Measurements from ENCODE around the gene REPS2.
"Not testable (repeated sequence)": the region's sequence is repeated elsewhere in the genome, so short reads cannot be mapped to it uniquely, and the experiment has no call there.

REPS2 gene

GRCh38 chrX:16946971-16947562, 609 bp downstream of the REPS2 start:
- Mint-ChIP-seq H3K4me1 (peaks cover 4% of the 10 kb centered on the region), H3K9me3 (no peaks in the 10 kb centered on the region), H3K27me3 (no peaks in the 10 kb centered on the region), H3K4me3 (peak overlapping the region; percentile 86), H3K27ac (no peak overlapping the region), H3K36me3 (no peaks in the 10 kb centered on the region)
- ATAC-seq = peak; percentile 69

DNA sequence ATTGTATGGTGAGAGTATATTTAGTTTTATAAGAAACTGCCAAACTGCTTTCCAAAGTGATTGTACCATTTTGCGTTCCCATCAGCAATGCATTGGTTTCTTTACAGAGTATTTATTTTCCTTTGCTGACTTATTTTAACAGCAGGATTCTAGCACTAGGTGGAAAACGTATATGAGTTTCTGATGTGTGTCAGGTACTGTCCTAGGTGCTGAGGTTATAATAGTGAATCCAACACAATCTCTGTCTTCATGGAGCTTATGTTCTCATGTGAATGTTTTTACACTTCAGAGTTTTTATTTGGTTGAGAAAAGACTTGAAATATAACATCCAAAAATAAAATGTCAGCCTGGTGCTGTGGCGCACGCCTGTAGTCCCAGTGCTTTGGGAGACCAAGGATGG, 4.0 kb downstream of the REPS2 start:
- Mint-ChIP-seq H3K36me3 (no peaks in the 10 kb centered on the region), H3K27ac (no peak overlapping the region), H3K4me3 (no peak overlapping the region), H3K27me3 (no peaks in the 10 kb centered on the region), H3K4me1 (peaks cover 4% of the 10 kb centered on the region), H3K9me3 (no peaks in the 10 kb centered on the region)
- ATAC-seq = no peak

- Mint-ChIP-seq H3K27me3 (no peaks in the 10 kb centered on the region), H3K4me3 (no peak overlapping the region), H3K9me3 (no peaks in the 10 kb centered on the region), H3K4me1 (peaks cover 7% of the 10 kb centered on the region), H3K36me3 (no peaks in the 10 kb centered on the region), H3K27ac (no peak overlapping the region)
- no peak for ATAC-seq
Observed at GRCh38 chrX:16953606-16954211, 7.3 kb downstream of the REPS2 start.

- peaks cover 7% of the 10 kb centered on the region for H3K4me1 Mint-ChIP-seq
- H3K36me3 Mint-ChIP-seq = no peaks in the 10 kb centered on the region
- ATAC-seq = no peak
- H3K27me3 Mint-ChIP-seq = no peaks in the 10 kb centered on the region
- no peak overlapping the region for H3K27ac Mint-ChIP-seq
- no peak overlapping the region for H3K4me3 Mint-ChIP-seq
- H3K9me3 Mint-ChIP-seq = no peaks in the 10 kb centered on the region
Observed at GRCh38 chrX:16957751-16958150, 11.3 kb downstream of the REPS2 start.

DNA sequence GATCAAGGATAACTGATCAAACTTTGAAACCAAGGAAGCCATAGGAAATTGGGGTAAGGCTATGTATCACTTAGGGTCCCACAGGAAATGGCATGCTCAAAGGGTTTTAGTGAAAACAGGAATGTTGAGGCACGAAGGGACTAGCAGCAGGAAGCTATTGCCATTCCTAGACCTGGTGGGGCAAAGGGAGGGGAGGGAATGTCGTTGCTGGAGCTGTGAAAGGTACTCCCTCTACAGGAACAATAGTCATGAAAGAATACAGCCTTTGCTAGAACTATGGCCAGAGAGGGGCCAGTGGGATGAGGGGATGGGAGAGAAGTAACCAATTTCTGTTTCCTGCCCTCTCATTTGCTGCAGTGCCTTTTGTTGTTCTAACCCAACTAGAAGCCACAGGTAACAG, 11.9 kb downstream of the REPS2 start:
- Mint-ChIP-seq H3K36me3 (no peaks in the 10 kb centered on the region), H3K4me1 (peaks cover 7% of the 10 kb centered on the region), H3K4me3 (no peak overlapping the region), H3K9me3 (no peaks in the 10 kb centered on the region), H3K27me3 (no peaks in the 10 kb centered on the region), H3K27ac (no peak overlapping the region)
- no peak for ATAC-seq

- H3K36me3 Mint-ChIP-seq, ATAC-seq, H3K27me3 Mint-ChIP-seq, H3K27ac Mint-ChIP-seq, H3K4me3 Mint-ChIP-seq, H3K9me3 Mint-ChIP-seq, H3K4me1 Mint-ChIP-seq: not testable (repeated sequence)
Observed at GRCh38 chrX:16962661-16963060, 16.2 kb downstream of the REPS2 start.

GRCh38 chrX:16963216-16963615, 16.8 kb downstream of the REPS2 start:
- H3K4me1 Mint-ChIP-seq = no peaks in the 10 kb centered on the region
- H3K27ac Mint-ChIP-seq = no peak overlapping the region
- H3K4me3 Mint-ChIP-seq = no peak overlapping the region
- no peaks in the 10 kb centered on the region for H3K36me3 Mint-ChIP-seq
- no peaks in the 10 kb centered on the region for H3K9me3 Mint-ChIP-seq
- ATAC-seq = no peak
- no peaks in the 10 kb centered on the region for H3K27me3 Mint-ChIP-seq

DNA sequence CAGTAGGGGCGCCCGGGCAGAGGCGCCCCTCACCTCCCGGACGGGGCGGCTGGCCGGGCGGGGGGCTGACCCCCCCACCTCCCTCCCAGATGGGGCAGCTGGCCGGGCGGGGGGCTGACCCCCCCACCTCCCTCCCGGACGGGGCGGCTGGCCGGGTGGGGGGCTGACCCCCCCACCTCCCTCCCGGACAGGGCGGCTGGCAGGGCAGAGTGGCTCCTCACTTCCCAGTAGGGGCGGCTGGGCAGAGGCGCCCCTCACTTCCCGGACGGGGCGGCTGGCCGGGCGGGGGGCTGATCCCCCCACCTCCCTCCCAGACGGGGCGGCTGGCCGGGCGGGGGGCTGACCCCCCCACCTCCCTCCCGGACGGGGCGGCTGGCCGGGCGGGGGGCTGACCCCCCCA, 18.5 kb downstream of the REPS2 start:
- not testable (repeated sequence) for H3K9me3 Mint-ChIP-seq

DNA sequence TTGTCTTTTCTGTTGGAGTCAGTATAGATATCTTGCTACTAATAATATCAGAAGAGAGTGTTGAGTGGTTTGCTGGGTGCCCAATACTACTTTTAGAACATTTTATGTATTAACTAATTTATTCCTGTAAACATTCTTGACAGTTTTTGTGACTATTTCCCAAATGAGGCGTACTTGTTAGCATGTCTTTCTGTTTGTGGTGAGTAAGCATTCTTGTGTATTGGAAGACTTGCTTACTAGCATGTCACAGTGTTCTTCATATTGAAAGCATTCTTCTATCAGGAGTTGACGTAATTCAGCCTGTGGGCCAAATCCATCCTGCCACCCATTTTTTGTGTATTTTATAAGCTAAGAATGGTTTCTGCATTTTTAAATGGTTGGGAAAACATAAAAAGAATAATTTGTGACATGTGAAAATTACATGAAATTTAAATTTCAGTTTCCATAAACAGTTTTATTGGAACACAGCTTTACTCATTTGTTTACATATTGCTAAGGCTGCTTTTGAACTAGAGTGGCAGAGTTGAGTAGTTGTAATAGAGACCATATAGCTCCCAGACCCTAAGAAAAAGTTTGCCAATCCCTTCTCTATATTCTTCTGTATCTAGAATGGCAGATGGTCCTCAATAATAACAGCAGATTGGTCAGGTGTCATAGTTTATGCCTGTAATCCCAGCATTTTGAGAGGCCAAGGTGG, 20.4 kb downstream of the REPS2 start:
- no peak overlapping the region for H3K4me3 Mint-ChIP-seq
- no peak for ATAC-seq
- no peaks in the 10 kb centered on the region for H3K36me3 Mint-ChIP-seq
- H3K9me3 Mint-ChIP-seq = no peaks in the 10 kb centered on the region
- H3K27ac Mint-ChIP-seq = no peak overlapping the region
- no peaks in the 10 kb centered on the region for H3K27me3 Mint-ChIP-seq
- H3K4me1 Mint-ChIP-seq = peaks cover 16% of the 10 kb centered on the region

More for the DNA sequence above, 18.5 kb downstream of the REPS2 start:
- ATAC-seq, H3K27ac Mint-ChIP-seq, H3K4me1 Mint-ChIP-seq, H3K27me3 Mint-ChIP-seq, H3K36me3 Mint-ChIP-seq, H3K4me3 Mint-ChIP-seq: not testable (repeated sequence)

GRCh38 chrX:16968753-16969152, 22.3 kb downstream of the REPS2 start:
- peaks cover 19% of the 10 kb centered on the region for H3K4me1 Mint-ChIP-seq
- ATAC-seq, H3K27ac Mint-ChIP-seq, H3K4me3 Mint-ChIP-seq, H3K36me3 Mint-ChIP-seq, H3K27me3 Mint-ChIP-seq, H3K9me3 Mint-ChIP-seq: not testable (repeated sequence)

- Mint-ChIP-seq H3K36me3 (no peaks in the 10 kb centered on the region), H3K27ac (peak overlapping the region; percentile 46), H3K4me3 (no peak overlapping the region), H3K9me3 (no peaks in the 10 kb centered on the region), H3K4me1 (peaks cover 19% of the 10 kb centered on the region), H3K27me3 (no peaks in the 10 kb centered on the region)
- peak; percentile 50 for ATAC-seq
Observed at GRCh38 chrX:16970977-16971376, 24.5 kb downstream of the REPS2 start.

DNA sequence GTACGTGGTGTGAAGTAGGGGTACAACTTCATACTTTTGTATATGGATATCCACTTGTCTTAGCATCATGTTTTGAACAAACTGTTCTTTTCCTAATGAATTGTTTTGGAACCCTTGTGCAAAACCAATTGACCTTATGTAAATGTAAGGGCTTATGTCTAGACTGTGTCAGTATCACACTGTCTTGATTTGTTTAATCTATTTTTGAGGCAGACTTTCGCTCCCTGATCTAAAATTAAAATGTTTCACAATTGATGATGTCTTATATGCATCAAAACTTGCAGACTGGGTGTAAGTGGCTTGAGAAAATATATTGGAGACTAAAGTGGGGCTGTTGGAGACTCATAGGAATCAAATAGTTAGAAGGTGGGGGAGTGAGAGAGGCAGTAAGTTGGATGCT, 25.2 kb downstream of the REPS2 start:
- Mint-ChIP-seq H3K36me3 (no peaks in the 10 kb centered on the region), H3K9me3 (no peaks in the 10 kb centered on the region), H3K27me3 (no peaks in the 10 kb centered on the region), H3K27ac (peak overlapping the region; percentile 40), H3K4me3 (no peak overlapping the region), H3K4me1 (peaks cover 19% of the 10 kb centered on the region)
- ATAC-seq = no peak

DNA sequence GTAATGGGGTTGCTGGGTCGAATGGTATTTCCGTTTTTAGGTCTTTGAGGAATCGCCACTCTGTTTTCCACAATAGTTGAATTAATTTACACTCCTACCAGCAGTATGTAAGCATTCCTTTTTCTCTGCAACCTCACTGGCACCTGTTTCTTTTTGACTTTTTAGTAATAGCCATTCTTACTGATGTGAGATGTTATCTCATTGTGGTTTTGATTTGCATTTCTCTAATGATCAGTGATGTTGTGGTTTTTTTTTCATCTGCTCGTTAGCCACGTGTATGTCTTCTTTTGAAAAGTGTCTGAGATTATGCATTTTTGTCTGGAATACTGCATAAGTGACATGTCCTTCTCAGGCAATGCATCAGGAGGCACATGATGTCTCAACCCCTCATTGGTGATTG, 28.8 kb downstream of the REPS2 start:
- no peaks in the 10 kb centered on the region for H3K27me3 Mint-ChIP-seq
- H3K27ac Mint-ChIP-seq = no peak overlapping the region
- H3K36me3 Mint-ChIP-seq = no peaks in the 10 kb centered on the region
- no peak for ATAC-seq
- peaks cover 19% of the 10 kb centered on the region for H3K4me1 Mint-ChIP-seq
- no peak overlapping the region for H3K4me3 Mint-ChIP-seq
- no peaks in the 10 kb centered on the region for H3K9me3 Mint-ChIP-seq

GRCh38 chrX:16977771-16978170, 31.3 kb downstream of the REPS2 start:
- no peaks in the 10 kb centered on the region for H3K27me3 Mint-ChIP-seq
- ATAC-seq = no peak
- H3K9me3 Mint-ChIP-seq = no peaks in the 10 kb centered on the region
- no peaks in the 10 kb centered on the region for H3K4me1 Mint-ChIP-seq
- H3K4me3 Mint-ChIP-seq = no peak overlapping the region
- no peak overlapping the region for H3K27ac Mint-ChIP-seq
- no peaks in the 10 kb centered on the region for H3K36me3 Mint-ChIP-seq

DNA sequence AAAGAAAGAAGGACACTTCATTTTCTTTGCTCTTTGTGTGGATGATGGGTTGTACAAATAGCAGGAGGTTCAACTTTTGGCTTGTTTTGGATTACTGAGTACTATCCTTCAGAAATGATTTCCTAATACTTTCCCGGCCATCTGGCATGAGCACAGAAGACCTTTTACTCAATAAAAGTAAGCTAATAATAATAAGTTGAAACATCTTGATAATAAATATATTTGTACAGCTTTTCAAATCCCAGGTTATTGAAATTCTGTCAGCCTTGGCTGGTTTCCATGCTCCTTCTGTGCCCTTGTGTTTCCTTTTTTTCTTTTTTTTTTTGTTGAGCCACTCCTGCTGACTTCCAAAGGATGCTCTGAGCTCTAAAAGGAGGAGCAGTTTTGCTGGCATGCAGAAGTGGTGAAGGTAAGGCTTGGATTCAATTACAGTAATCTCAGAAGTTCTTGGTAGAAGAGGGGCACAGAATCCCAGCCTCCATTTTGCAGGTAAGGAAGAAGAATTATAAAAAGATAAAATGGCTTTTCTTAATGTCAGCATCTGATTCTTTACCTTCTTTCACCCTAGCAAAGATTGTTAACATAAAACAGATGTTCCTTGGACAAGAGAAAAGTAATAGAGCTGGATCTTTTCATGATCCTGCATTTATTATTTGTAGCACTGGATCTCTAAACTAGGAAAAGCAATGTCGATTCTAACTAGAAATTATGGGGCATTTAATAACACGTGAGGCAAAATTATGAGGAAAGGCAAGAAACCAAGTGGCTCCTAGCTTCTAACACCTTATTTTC, 31.9 kb downstream of the REPS2 start:
- H3K27me3 Mint-ChIP-seq = no peaks in the 10 kb centered on the region

More for the DNA sequence above, 31.9 kb downstream of the REPS2 start:
- Mint-ChIP-seq H3K4me1 (no peaks in the 10 kb centered on the region), H3K36me3 (no peaks in the 10 kb centered on the region), H3K4me3 (no peak overlapping the region), H3K27ac (no peak overlapping the region), H3K9me3 (no peaks in the 10 kb centered on the region)
- ATAC-seq = no peak
